Activated B cell treated with CpG ODN at 0.5 μM for 24 hours (primary cell): ENCODE results near the gene ZNF689. TPM values are rescaled to one million over a fixed set of nuclear protein-coding genes. Genes with fewer than 3 reads are reported as not detected.
A peak's percentile ranks its signal among the peaks of the same experiment; 100 is the strongest.

ENCODE experiments used
- ATAC-seq: fragments of 200-7000 bp; cut with Tn5 transposase; one replicate; pipeline ENCODE4 v1.10.0; 2021; ENCODE audit warnings: low read depth, mild to moderate bottlenecking, moderate library complexity
- CTCF ChIA-PET: fragments of 350-600 bp; sonication (Branson Sonifier 250); formaldehyde crosslinking; loops from one replicate; lab custom pipeline; 2021; ENCODE audit warnings: antibody characterized with exemption; lab: Charles Lee
- POLR2A ChIA-PET: fragments of 350-600 bp; sonication (Branson Sonifier 250); formaldehyde crosslinking; loops from one replicate; lab custom pipeline; 2021; ENCODE audit warnings: antibody characterized with exemption; lab: Charles Lee
- DNase-seq: peaks from one replicate; pipeline ENCODE4 v3.0.0; 2022
- H3K27ac Mint-ChIP-seq: one replicate; pipeline ENCODE4 v1.8.0; 2020; ENCODE audit warnings: mixed read lengths
- H3K27me3 Mint-ChIP-seq: one replicate; pipeline ENCODE4 v1.8.0; 2021; ENCODE audit warnings: mixed read lengths
- H3K36me3 Mint-ChIP-seq: one replicate; pipeline ENCODE4 v1.8.0; 2021; ENCODE audit warnings: low read depth, mixed read lengths
- H3K4me1 Mint-ChIP-seq: one replicate; pipeline ENCODE4 v1.8.0; 2021; ENCODE audit warnings: mixed read lengths
- H3K4me3 Mint-ChIP-seq: one replicate; pipeline ENCODE4 v1.8.0; 2020; ENCODE audit warnings: mild to moderate bottlenecking, mixed read lengths
- H3K9me3 Mint-ChIP-seq: one replicate; pipeline ENCODE4 v1.8.0; 2020; ENCODE audit warnings: mixed read lengths
- CTCF ChIP-seq: fragments of 200-600 bp; IDR thresholded peaks from one replicate; pipeline ENCODE4 v1.8.0; 2022; ENCODE audit warnings: antibody characterized with exemption, mild to moderate bottlenecking
- intact Hi-C: fragments of 100-400 bp; cut with micrococcal nuclease; formaldehyde crosslinking; loops from one replicate; pipeline ENCODE4 v1.15.1; 2024
- total RNA-seq: library from RNA; stranded (reverse); gene quantifications from 2 replicates; pipeline ENCODE4 v1.2.3, GENCODE V29; 2022

ZNF689 gene
- total RNA-seq, result 10.1 and 11.6 TPM in 2 replicates

- ATAC-seq (peak; percentile 87), DNase-seq (peak; percentile 90)
- H3K9me3 Mint-ChIP-seq, result no peaks in the 10 kb centered on the region
- H3K27ac Mint-ChIP-seq, result peak within 1 kb of the TSS; percentile 95
- CTCF ChIA-PET, result interaction anchor here (1.0 to 3.5 kb wide), 2 partner anchors 12 to 19 kb away, joined by 3 to 12 read pairs; no protein-coding TSS in a partner anchor
- POLR2A ChIA-PET, result interaction anchor here (0.6 to 2.3 kb wide), 31 partner anchors 11 to 614 kb away, joined by 3 to 15 read pairs (median 6); partner anchors contain the start of genes CORO1A, DCTPP1, FBRS and ITGAL
- H3K36me3 Mint-ChIP-seq, result peaks cover 20% of the 10 kb centered on the region
- peak within 1 kb of the TSS; percentile 93 for H3K4me3 Mint-ChIP-seq
- H3K27me3 Mint-ChIP-seq, result no peaks in the 10 kb centered on the region
- H3K4me1 Mint-ChIP-seq, result peaks cover 19% of the 10 kb centered on the region
- TF ChIP-seq CTCF, result no peak
- intact Hi-C loops, result loop anchor here (1.0 kb wide), 6 partner anchors 24 to 75 kb away; partner anchors contain the start of genes FBRS, PRR14 and ZNF785
These were observed at the start of gene ZNF689 for GRCh38 chr16:30609926-30610839. TSS of gene ZNF689 (minus strand) at chr16:30610389. CDS start at chr16:30610041, 348 bp downstream.

DNA sequence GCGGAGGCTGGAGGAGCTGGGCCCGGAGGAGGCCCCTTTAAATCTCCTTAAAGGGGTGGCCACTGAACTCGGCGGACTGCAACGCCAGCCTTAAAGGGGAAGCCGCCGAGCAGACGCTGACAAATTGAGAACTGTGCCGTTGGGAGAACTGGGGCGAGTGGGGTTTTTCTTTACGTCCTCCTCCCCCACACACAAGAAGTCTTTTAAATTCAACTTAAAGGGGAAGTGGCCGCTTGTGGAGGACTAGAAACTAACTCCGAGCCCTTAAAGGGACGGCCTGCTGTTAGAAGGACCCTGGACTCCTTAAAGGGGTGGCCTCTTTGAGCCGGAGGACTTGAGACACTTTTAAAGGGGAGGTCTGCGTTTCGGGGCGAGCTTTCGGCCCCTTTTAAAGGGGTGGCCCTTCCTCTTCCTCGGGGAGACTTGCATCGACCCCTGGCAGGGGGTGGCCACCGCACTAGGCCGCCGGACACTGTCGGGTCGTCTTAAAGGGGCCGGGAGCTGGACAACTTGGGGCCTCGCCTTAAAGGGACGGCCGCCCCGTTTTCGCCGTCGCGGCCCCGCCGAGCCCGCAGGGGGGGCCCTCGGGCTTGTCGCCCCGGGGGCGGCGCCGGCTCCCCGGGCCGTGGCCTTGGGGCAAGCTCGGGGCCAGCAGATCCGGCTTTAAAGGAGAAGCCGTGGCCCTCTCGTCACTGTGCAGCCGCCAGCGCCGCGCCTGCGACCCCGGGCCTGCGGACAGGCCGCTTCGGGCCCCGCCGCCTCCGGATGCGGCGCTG lies 48.7 kb upstream of the ZNF689 start:
- ATAC-seq (peak; percentile 58), DNase-seq (peak; percentile 76)
- Mint-ChIP-seq H3K27me3 (no peaks in the 10 kb centered on the region), H3K9me3 (no peaks in the 10 kb centered on the region), H3K4me1 (peaks cover 44% of the 10 kb centered on the region), H3K27ac (peak overlapping the region; percentile 100), H3K36me3 (peaks cover 69% of the 10 kb centered on the region), H3K4me3 (peak overlapping the region; percentile 98)
- TF ChIP-seq CTCF, result no peak
- ChIA-PET CTCF (interaction anchor here (0.7 to 4.2 kb wide), 7 partner anchors 8 to 567 kb away, joined by 3 to 44 read pairs (median 4); partner anchors contain the start of genes PRR14 and TBX6), POLR2A (interaction anchor here (0.6 to 4.4 kb wide), 51 partner anchors 8 to 1215 kb away, joined by 3 to 107 read pairs (median 6); partner anchors contain the start of genes ALDOA, CORO1A, DCTPP1 and FUS)
- intact Hi-C loops, result loop anchor here (1.0 to 10.0 kb wide), 19 partner anchors 9 to 796 kb away; partner anchors contain the start of genes ALDOA, CDIPT, CFAP119 and DCTPP1

GRCh38 chr16:30657866-30658730 lies 47.9 kb upstream of the ZNF689 start, which contains the start of gene FBRS:
TSS of gene FBRS (plus strand) at chr16:30658431. CDS start at chr16:30659519, 1,088 bp downstream.
- Mint-ChIP-seq H3K27ac (peak within 1 kb of the TSS; percentile 100), H3K4me3 (peak within 1 kb of the TSS; percentile 98), H3K9me3 (no peaks in the 10 kb centered on the region), H3K36me3 (peaks cover 65% of the 10 kb centered on the region), H3K4me1 (peaks cover 37% of the 10 kb centered on the region), H3K27me3 (no peaks in the 10 kb centered on the region)
- ChIA-PET CTCF (interaction anchor here (0.7 to 4.2 kb wide), 8 partner anchors 24 to 566 kb away, joined by 3 to 44 read pairs (median 4); partner anchors contain the start of genes DCTPP1 and TBX6), POLR2A (interaction anchor here (0.6 to 4.4 kb wide), 47 partner anchors 8 to 1215 kb away, joined by 3 to 107 read pairs (median 6); partner anchors contain the start of genes ALDOA, CORO1A, DCTPP1 and FUS)
- intact Hi-C loops, result loop anchor here (1.0 to 10.0 kb wide), 18 partner anchors 8 to 795 kb away; partner anchors contain the start of genes ALDOA, CDIPT, CFAP119 and DCTPP1
- TF ChIP-seq CTCF, result no peak
- ATAC-seq, result peak; percentile 73
- peak; percentile 99 for DNase-seq
